GM12865 (cell line): Measurements from ENCODE around the gene PLAAT3.

Experiments used
- DNase-seq: peaks from one replicate; pipeline ENCODE4 v3.0.0; 2010; ENCODE audit warnings: low read depth
- H3K4me3 ChIP-seq: 2 replicates; pipeline ENCODE4 v1.5.1; 2011; ENCODE audit warnings: mild to moderate bottlenecking, low read depth, low read length, control low read depth
- TF ChIP-seq, protein P1 (sequence below): IDR thresholded peaks from 2 replicates; pipeline ENCODE4 v1.5.1; 2011; ENCODE audit warnings: low read length, control low read depth, low read depth, inconsistent platforms; ENCODE audit not compliant: insufficient read depth; ENCODE audit errors: missing control alignments

The PLAAT3 gene

DNA sequence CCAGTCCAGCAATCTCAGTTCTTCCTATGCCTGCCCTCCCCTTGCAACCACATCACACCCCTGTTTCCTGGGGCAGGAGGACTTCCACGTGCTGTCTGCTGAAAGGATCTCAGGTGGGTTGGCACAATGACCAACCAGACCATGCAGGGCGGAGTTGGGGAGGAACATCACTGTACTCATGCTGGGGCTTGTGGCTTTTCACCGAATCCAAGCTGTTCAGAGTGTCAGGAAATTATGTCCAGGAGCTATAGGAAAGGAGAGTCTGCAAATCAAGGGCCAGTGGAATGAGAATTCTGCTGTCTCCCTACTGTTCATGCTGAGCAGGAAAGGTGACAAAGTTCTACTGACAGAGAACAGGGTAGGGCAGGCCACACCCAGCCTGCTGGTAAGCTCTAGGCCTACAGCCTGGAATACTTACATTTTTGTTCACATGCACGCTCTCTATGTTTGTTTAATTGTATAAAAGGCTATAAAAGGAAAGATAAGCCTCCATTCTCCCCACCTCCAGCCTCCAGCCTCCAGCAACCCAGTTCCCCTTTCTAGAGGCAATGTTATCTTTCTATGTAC, 49.4 kb downstream of the PLAAT3 start:
- no peak overlapping the region for H3K4me3 ChIP-seq
- TF ChIP-seq, protein P1, sequence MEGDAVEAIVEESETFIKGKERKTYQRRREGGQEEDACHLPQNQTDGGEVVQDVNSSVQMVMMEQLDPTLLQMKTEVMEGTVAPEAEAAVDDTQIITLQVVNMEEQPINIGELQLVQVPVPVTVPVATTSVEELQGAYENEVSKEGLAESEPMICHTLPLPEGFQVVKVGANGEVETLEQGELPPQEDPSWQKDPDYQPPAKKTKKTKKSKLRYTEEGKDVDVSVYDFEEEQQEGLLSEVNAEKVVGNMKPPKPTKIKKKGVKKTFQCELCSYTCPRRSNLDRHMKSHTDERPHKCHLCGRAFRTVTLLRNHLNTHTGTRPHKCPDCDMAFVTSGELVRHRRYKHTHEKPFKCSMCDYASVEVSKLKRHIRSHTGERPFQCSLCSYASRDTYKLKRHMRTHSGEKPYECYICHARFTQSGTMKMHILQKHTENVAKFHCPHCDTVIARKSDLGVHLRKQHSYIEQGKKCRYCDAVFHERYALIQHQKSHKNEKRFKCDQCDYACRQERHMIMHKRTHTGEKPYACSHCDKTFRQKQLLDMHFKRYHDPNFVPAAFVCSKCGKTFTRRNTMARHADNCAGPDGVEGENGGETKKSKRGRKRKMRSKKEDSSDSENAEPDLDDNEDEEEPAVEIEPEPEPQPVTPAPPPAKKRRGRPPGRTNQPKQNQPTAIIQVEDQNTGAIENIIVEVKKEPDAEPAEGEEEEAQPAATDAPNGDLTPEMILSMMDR, result no peak
- DNase-seq, result peak; percentile 41

DNA sequence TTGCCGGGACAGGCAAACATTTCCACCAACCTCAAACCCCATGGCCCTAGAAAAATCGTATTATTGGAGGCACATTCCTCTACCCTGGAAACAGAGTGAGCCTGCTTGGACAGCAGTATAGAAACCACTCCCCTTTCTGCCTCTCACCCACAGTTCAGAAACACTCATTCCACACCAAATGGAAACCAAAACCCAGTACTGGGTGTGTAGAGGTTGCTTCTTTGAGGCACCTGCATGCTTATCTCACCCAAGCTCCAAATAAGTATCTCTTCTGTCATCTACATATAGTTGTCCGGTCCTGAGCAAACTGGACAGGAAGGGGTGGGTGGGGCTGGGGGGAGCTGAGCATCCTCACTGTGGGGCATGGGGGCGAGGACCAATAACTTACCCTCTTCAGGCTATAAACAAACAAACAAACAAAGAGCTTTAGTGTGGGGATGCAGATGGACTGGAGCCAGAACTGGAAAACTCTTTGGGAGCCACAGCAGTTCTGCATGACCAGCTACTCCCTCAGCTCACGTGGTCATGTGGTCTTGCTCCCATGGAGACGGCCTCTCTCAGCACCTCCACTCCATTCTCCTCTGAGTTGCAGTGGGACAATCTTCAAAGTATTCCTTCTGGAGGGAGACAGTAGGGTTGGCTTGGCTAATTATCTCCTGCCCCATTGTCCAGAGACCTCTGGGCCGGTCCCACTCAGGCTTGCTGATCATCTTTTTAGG, 50.0 kb downstream of the PLAAT3 start:
- peak overlapping the region; percentile 13 for H3K4me3 ChIP-seq
- DNase-seq, result peak; percentile 93
- TF ChIP-seq, protein P1, result no peak

DNA sequence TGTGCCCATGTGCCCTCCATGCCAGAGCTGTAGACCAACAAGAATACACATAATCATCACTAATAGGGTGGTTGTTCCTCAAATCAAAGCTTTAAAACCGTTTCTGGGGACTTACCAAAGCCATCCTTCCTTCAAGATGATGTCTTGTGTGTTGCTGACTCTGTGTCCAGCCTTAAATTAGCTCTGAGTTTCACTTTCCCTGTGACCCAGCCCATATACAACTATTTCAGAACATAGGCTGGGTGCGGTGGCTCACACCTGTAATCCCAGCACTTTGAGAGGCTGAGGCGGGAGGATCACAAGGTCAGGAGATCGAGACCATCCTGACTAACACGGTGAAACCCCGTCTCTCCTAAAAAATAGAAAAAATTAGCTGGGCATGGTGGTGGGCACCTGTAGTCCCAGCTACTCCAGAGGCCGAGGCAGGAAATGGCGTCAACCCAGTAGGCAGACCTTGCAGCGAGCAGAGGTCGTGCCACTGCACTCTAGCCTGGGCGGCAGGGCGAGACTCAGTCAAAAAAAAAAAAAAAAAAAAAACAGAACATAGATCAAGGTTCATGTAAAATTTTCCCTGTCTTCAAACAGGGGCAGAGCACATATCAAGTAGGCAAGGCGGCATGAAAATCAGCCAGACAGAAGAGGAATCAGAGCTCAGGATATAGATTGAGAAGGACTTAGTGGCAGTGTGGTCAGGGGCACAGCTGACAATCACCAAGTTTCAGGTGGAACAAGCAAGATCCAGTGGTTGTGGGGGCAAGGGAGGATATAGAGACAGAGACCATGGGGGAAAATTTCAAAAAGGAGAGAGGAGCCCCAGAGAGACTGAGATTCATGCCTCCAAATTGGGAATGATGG, 50.8 kb downstream of the PLAAT3 start, which contains the start of gene PLAAT2:
Gene PLAAT2 (minus strand): TSS at position 179 of the 855 bp plus-strand sequence. CDS start 55 bp downstream, at position 124.
- peak within 1 kb of the TSS; percentile 13 for H3K4me3 ChIP-seq
- DNase-seq, result peak; percentile 81

DNA sequence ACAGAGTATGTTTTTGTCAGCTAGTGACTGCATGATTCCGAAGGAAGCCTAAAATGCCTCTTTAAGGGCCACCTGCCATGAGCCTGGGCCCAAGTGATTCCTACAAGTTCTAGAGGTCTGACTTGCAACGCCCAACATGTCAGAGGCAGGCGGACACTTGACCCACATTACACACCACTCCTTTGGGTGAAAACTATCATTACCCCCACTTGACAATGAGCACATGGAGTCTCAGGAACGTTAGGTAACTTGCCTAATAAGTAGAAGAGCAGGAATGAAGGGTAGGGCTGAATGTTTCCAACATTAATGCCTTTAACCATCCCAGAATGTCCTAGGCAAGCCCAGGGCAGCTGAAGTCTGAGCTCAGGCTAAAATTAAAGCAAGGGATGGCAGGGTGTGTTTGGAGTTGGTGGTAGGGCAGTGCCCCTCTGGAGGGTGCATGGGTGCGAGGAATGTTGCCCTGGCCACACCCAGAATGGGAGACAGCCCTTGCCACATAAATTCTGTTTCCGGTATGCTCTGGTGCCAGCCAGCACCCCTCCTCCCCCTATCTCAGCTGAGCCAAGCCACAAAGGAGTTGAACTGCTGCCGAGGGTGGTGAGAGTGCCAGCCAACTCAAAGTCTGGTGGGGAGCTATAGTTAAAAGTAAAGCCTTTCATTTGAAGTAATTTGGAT, 53.6 kb downstream of the PLAAT3 start:
- TF ChIP-seq, protein P1, result no peak
- no peak overlapping the region for H3K4me3 ChIP-seq
- DNase-seq, result no peak

More for the DNA sequence above, 50.8 kb downstream of the PLAAT3 start, which contains the start of gene PLAAT2:
- TF ChIP-seq, protein P1, result no peak

DNA sequence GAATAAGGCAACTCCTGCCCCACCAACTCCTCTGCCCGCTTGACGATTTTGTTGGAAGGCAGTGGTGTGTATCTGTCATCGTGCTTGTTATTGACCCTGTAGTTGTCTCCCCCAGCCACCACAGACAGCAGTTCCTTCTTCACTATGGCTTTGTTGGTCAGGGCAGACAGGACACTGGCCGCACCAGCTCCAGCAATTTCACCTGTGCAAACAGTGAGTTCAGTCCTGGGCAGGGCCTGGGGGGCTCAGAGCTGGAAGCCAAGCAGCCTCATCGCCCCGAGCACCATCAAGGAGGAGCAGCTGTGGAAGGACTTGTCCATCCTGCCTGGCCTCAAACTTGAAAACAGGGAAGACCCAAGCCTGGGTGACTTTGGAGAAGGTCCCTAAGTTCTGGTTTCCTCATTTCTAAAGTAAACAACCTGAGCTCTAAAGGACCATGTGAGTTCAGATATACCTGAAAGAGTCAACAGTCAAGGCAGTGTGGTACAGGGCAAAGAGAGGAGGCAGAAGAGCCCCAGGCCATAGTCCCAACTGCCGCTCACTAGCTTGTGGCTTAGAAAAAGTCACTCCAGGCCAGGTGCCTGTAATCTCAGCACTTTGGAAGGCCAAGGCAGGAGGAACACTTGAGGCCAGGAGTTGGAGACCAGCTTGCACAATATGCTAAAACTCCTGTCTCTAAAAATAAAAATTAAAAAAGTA, 55.6 kb downstream of the PLAAT3 start:
- H3K4me3 ChIP-seq, result no peak overlapping the region
- DNase-seq, result no peak
- TF ChIP-seq, protein P1, result no peak

DNA sequence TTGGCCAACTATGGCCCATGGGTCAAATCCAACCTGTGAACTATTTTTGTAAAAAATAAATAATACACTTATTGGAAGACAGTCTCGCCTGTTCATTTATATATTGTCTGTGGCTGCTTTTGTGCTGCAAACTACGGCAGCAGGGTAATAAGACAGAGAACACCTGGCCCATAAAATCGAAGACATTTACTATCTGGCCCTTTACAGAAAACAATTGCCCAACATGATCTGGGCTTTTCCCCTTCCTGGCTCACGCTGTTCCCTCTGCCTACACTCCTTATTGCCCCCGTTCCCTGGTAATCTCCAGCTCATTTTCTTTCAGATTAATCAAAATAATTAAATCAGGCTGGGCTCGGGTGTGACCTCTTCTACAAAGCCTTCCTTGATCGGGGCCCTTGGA, 56.7 kb downstream of the PLAAT3 start:
- TF ChIP-seq, protein P1, result no peak
- no peak for DNase-seq

More for the DNA sequence above, 56.7 kb downstream of the PLAAT3 start:
- no peak overlapping the region for H3K4me3 ChIP-seq
